K562 (cell line): ENCODE data around the gene SLC20A1. TPM values are rescaled to one million over a fixed set of nuclear protein-coding genes. Genes with fewer than 3 reads are reported as not detected.
A peak's percentile ranks its signal among the peaks of the same experiment; 100 is the strongest.

ENCODE experiments used
- CBX3 ChIP-seq, 2 experiments: IDR thresholded peaks; 1 replicate in 1 of 2; 2 replicates in 1 of 2; pipeline ENCODE4 v1.6.1; 2012; ENCODE audit warnings: inconsistent platforms in 2 of 2, low read length in 2 of 2, borderline replicate concordance in 1 of 2, control low read depth in 1 of 2
- GATA2 ChIP-seq: sonication (generic); formaldehyde crosslinking; IDR thresholded peaks from 2 replicates; pipeline ENCODE4 v1.4.0; 2020; ENCODE audit warnings: mild to moderate bottlenecking, missing genetic modification reagents
- KDM1A ChIP-seq, 2 experiments: fragments of 450-650 bp; IDR thresholded peaks; 2 replicates each; pipeline ENCODE4 v1.6.1; 2016; ENCODE audit warnings: mild to moderate bottlenecking in 2 of 2
- KLF1 ChIP-seq: fragments of 450-650 bp; IDR thresholded peaks from 2 replicates; pipeline ENCODE4 v1.6.1; 2016; ENCODE audit warnings: missing genetic modification characterization, missing compliant biosample characterization
- XRCC4 ChIP-seq: IDR thresholded peaks from one replicate; pipeline ENCODE4 v1.6.1; 2011; ENCODE audit not compliant: insufficient read depth, insufficient read length; ENCODE audit errors: extremely low read depth
- ZFP30 ChIP-seq: fragments of 250-450 bp; sonication (Bioruptor Pico); IDR thresholded peaks from 2 replicates; pipeline ENCODE4 v1.8.0; 2022; ENCODE audit warnings: moderate library complexity, mild to moderate bottlenecking, inconsistent platforms, borderline replicate concordance
- polyA plus RNA-seq, 8 experiments: library from polyadenylated mRNA; depleted of rRNA in 4 of 8; stranded (reverse) in 5 of 8; unstranded in 3 of 8; fragments of >200 nt; fragmentation: Nextera tagmentation in 2 of 8; fragmentation: Illumina TruSeq in 1 of 8; extraction: Ambion mirVana in 2 of 8; extraction: Trizol in 1 of 8; gene quantifications; 2 replicates each; pipeline versions ENCODE4 v1.2.1 to v1.2.3, GENCODE V29; 2011 to 2014; ENCODE audit warnings: inconsistent platforms in 1 of 8, missing spikeins in 1 of 8
- total RNA-seq, 7 experiments: library from RNA; depleted of rRNA in 6 of 7; stranded (reverse); fragments of >200 nt in 6 of 7; fragmentation: Illumina TruSeq in 2 of 7; extraction: Trizol in 2 of 7; gene quantifications; 2 replicates each; pipeline versions ENCODE4 v1.2.1 to v1.2.3, GENCODE V29; 2011 to 2021; ENCODE audit warnings: low replicate concordance in 1 of 7
- TF ChIP-seq, protein P1 (sequence below): fragments of 450-650 bp; IDR thresholded peaks from 2 replicates; pipeline ENCODE4 v1.6.1; 2017; ENCODE audit warnings: antibody characterized with exemption, mild to moderate bottlenecking
- TF ChIP-seq, protein P2 (sequence below): IDR thresholded peaks from 2 replicates; pipeline ENCODE4 v1.6.1; 2012; ENCODE audit warnings: low read depth, low read length, improper control_type of control experiment, borderline replicate concordance
- TF ChIP-seq, protein P3 (sequence below): IDR thresholded peaks from 2 replicates; pipeline ENCODE4 v1.6.1; 2011; ENCODE audit not compliant: insufficient read length; ENCODE audit errors: extremely low read depth
- TF ChIP-seq, protein P4 (sequence below): fragments of 450-650 bp; formaldehyde crosslinking; IDR thresholded peaks from 2 replicates; pipeline ENCODE4 v1.4.0; 2020; ENCODE audit warnings: mild to moderate bottlenecking, moderate library complexity
- TF ChIP-seq, protein P5 (sequence below): sonication (generic); formaldehyde crosslinking; IDR thresholded peaks from 2 replicates; pipeline ENCODE4 v1.8.0; 2022; ENCODE audit warnings: missing genetic modification reagents, mild to moderate bottlenecking, borderline replicate concordance
- TF ChIP-seq, protein P6 (sequence below): fragments of 250-450 bp; sonication (Bioruptor Pico); IDR thresholded peaks from 2 replicates; pipeline ENCODE4 v1.5.0; 2020; ENCODE audit warnings: mild to moderate bottlenecking
- TF ChIP-seq, protein P7 (sequence below): IDR thresholded peaks from 3 replicates; pipeline ENCODE4 v1.6.1; 2011; ENCODE audit warnings: borderline replicate concordance, mild to moderate bottlenecking; ENCODE audit not compliant: insufficient read length, insufficient read depth

SLC20A1 gene
- total and polyA plus RNA-seq, 9 of the 15 experiments (the other 6 are each of a cell fraction or from before 2014, with no cell fraction given) = 53.8 to 150 (median 74.7) TPM

DNA sequence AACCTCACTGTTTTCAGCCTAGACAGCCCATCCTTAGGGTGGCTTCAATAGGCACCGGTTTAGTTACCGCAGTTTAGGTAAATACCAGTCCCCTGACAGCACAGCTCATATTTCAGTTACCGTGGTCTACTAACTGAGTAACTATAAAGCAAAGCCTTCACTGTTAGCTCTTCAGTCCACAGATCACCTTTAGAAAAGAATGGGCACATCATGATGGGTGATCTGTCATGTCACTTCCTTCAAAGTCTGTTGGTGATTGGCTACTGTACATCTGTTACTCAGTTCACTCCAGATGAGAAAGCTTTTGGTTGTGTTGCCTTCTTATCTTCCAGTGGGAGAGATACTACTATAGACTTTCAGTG is 21.0 kb downstream of the SLC20A1 start (continued):
- TF ChIP-seq, protein P1, sequence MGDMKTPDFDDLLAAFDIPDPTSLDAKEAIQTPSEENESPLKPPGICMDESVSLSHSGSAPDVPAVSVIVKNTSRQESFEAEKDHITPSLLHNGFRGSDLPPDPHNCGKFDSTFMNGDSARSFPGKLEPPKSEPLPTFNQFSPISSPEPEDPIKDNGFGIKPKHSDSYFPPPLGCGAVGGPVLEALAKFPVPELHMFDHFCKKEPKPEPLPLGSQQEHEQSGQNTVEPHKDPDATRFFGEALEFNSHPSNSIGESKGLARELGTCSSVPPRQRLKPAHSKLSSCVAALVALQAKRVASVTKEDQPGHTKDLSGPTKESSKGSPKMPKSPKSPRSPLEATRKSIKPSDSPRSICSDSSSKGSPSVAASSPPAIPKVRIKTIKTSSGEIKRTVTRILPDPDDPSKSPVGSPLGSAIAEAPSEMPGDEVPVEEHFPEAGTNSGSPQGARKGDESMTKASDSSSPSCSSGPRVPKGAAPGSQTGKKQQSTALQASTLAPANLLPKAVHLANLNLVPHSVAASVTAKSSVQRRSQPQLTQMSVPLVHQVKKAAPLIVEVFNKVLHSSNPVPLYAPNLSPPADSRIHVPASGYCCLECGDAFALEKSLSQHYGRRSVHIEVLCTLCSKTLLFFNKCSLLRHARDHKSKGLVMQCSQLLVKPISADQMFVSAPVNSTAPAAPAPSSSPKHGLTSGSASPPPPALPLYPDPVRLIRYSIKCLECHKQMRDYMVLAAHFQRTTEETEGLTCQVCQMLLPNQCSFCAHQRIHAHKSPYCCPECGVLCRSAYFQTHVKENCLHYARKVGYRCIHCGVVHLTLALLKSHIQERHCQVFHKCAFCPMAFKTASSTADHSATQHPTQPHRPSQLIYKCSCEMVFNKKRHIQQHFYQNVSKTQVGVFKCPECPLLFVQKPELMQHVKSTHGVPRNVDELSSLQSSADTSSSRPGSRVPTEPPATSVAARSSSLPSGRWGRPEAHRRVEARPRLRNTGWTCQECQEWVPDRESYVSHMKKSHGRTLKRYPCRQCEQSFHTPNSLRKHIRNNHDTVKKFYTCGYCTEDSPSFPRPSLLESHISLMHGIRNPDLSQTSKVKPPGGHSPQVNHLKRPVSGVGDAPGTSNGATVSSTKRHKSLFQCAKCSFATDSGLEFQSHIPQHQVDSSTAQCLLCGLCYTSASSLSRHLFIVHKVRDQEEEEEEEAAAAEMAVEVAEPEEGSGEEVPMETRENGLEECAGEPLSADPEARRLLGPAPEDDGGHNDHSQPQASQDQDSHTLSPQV = peak; percentile 57; the same call in 1 of the 2 replicates
- TF ChIP-seq KLF1 (tag) (no peak), XRCC4 (no peak), CBX3 (IDR thresholded peaks at IDR 0.05; ENCODE audit: borderline replicate concordance in 1 of 2, low read length in 2 of 2) (0 out of 3 replicates have a peak, but pooled peaks of 1 of the 2 experiments have one; percentile 24), KDM1A (IDR thresholded peaks at IDR 0.05) (peak; percentile 68 to 80), GATA2 (CRISPR knock-in tag) (0 out of 2 replicates have a peak, but pooled peaks have one; percentile 10), ZFP30 (CRISPR knock-in tag) (no peak)
- TF ChIP-seq, protein P2, sequence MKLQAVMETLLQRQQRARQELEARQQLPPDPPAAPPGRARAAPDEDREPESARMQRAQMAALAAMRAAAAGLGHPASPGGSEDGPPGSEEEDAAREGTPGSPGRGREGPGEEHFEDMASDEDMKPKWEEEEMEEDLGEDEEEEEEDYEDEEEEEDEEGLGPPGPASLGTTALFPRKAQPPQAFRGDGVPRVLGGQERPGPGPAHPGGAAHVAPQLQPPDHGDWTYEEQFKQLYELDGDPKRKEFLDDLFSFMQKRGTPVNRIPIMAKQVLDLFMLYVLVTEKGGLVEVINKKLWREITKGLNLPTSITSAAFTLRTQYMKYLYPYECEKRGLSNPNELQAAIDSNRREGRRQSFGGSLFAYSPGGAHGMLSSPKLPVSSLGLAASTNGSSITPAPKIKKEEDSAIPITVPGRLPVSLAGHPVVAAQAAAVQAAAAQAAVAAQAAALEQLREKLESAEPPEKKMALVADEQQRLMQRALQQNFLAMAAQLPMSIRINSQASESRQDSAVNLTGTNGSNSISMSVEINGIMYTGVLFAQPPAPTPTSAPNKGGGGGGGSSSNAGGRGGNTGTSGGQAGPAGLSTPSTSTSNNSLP = 0 out of 2 replicates have a peak, but pooled peaks have one; percentile 38
- TF ChIP-seq, protein P3, sequence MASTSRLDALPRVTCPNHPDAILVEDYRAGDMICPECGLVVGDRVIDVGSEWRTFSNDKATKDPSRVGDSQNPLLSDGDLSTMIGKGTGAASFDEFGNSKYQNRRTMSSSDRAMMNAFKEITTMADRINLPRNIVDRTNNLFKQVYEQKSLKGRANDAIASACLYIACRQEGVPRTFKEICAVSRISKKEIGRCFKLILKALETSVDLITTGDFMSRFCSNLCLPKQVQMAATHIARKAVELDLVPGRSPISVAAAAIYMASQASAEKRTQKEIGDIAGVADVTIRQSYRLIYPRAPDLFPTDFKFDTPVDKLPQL = no peak
- TF ChIP-seq, protein P4, sequence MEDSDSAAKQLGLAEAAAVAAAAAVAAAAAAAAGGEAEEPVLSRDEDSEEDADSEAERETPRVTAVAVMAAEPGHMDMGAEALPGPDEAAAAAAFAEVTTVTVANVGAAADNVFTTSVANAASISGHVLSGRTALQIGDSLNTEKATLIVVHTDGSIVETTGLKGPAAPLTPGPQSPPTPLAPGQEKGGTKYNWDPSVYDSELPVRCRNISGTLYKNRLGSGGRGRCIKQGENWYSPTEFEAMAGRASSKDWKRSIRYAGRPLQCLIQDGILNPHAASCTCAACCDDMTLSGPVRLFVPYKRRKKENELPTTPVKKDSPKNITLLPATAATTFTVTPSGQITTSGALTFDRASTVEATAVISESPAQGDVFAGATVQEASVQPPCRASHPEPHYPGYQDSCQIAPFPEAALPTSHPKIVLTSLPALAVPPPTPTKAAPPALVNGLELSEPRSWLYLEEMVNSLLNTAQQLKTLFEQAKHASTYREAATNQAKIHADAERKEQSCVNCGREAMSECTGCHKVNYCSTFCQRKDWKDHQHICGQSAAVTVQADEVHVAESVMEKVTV = no peak
- TF ChIP-seq, protein P5, sequence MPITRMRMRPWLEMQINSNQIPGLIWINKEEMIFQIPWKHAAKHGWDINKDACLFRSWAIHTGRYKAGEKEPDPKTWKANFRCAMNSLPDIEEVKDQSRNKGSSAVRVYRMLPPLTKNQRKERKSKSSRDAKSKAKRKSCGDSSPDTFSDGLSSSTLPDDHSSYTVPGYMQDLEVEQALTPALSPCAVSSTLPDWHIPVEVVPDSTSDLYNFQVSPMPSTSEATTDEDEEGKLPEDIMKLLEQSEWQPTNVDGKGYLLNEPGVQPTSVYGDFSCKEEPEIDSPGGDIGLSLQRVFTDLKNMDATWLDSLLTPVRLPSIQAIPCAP (CRISPR knock-in tag) = no peak
- TF ChIP-seq, protein P6, sequence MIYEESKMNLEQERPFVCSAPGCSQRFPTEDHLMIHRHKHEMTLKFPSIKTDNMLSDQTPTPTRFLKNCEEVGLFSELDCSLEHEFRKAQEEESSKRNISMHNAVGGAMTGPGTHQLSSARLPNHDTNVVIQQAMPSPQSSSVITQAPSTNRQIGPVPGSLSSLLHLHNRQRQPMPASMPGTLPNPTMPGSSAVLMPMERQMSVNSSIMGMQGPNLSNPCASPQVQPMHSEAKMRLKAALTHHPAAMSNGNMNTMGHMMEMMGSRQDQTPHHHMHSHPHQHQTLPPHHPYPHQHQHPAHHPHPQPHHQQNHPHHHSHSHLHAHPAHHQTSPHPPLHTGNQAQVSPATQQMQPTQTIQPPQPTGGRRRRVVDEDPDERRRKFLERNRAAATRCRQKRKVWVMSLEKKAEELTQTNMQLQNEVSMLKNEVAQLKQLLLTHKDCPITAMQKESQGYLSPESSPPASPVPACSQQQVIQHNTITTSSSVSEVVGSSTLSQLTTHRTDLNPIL (CRISPR knock-in tag) = no peak
- TF ChIP-seq, protein P7, sequence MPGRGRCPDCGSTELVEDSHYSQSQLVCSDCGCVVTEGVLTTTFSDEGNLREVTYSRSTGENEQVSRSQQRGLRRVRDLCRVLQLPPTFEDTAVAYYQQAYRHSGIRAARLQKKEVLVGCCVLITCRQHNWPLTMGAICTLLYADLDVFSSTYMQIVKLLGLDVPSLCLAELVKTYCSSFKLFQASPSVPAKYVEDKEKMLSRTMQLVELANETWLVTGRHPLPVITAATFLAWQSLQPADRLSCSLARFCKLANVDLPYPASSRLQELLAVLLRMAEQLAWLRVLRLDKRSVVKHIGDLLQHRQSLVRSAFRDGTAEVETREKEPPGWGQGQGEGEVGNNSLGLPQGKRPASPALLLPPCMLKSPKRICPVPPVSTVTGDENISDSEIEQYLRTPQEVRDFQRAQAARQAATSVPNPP = no peak
